H1 (cell line): ENCODE data around the gene SMLR1. TPM values are rescaled to one million over a fixed set of nuclear protein-coding genes. Genes with fewer than 3 reads are reported as not detected.

Experiments used
- CTCF ChIA-PET: fragments of 300-600 bp; sonication (Branson Sonifier 250); formaldehyde crosslinking; loops from one replicate; lab custom pipeline; 2021; ENCODE audit not compliant: partially characterized antibody; lab: Charles Lee
- POLR2A ChIA-PET: fragments of 300-600 bp; sonication (Branson Sonifier 250); formaldehyde crosslinking; loops from one replicate; lab custom pipeline; 2021; ENCODE audit warnings: inconsistent platforms; ENCODE audit not compliant: partially characterized antibody; lab: Charles Lee
- DNase-seq, 2 experiments: peaks; one replicate each; pipeline versions ENCODE4 v3.0.0 to v3.0.0-alpha.2; 2010 to 2022; ENCODE audit warnings: low spot score in 2 of 2, low read depth in 1 of 2, mixed read lengths in 1 of 2
- FAIRE-seq: peaks from 2 replicates; lab custom pipeline; 2011; peaks lifted over from hg19 to GRCh38; lab: Jason Lieb, UNC
- H2AFZ ChIP-seq: 2 replicates; pipeline ENCODE4 v1.8.1; 2012; ENCODE audit warnings: low read length, inconsistent platforms
- H2AK5ac ChIP-seq: 2 replicates; pipeline ENCODE4 v1.6.1; 2013; ENCODE audit warnings: low read depth, low read length
- H2BK120ac ChIP-seq: replicated peaks from 2 replicates; pipeline ENCODE3; 2013; ENCODE audit warnings: low read depth, low read length, inconsistent platforms
- H2BK12ac ChIP-seq: 2 replicates; pipeline ENCODE4 v1.6.1; 2013; ENCODE audit warnings: low read depth, low read length
- H2BK15ac ChIP-seq: 2 replicates; pipeline ENCODE4 v1.6.1; 2013; ENCODE audit warnings: low read length
- H2BK20ac ChIP-seq: 2 replicates; pipeline ENCODE4 v1.6.1; 2013; ENCODE audit warnings: low read length
- H2BK5ac ChIP-seq: 2 replicates; pipeline ENCODE4 v1.6.1; 2013; ENCODE audit warnings: low read depth, low read length
- H3K14ac ChIP-seq: 2 replicates; pipeline ENCODE4 v1.6.1; 2013; ENCODE audit warnings: inconsistent platforms; ENCODE audit not compliant: insufficient read length
- H3K18ac ChIP-seq: 2 replicates; pipeline ENCODE4 v1.6.1; 2013; ENCODE audit warnings: low read length; ENCODE audit errors: extremely low read depth
- H3K23ac ChIP-seq: 2 replicates; pipeline ENCODE4 v1.6.1; 2013; ENCODE audit warnings: inconsistent platforms; ENCODE audit not compliant: insufficient read length
- H3K23me2 ChIP-seq: 2 replicates; pipeline ENCODE4 v1.6.1; 2013; ENCODE audit warnings: low read depth, low read length
- H3K27ac ChIP-seq: 2 replicates; pipeline ENCODE4 v1.6.1; 2011; ENCODE audit warnings: low read depth, low read length, inconsistent platforms
- H3K27me3 ChIP-seq, 4 experiments: replicated peaks in 1 of 4; 1 replicate in 1 of 4; 2 replicates in 3 of 4; pipeline versions ENCODE4 v1.6.1 to v1.8.1; 2011 to 2013; ENCODE audit warnings: low read length in 3 of 4, mild to moderate bottlenecking in 3 of 4, inconsistent platforms in 2 of 4, mixed read lengths in 2 of 4, moderate library complexity in 1 of 4; ENCODE audit not compliant: control insufficient read depth in 3 of 4, insufficient read depth in 3 of 4; ENCODE audit errors: extremely low read depth in 1 of 4
- H3K36me3 ChIP-seq, 4 experiments: 2 replicates each; pipeline versions ENCODE4 v1.6.1 to v1.8.1; 2011 to 2013; ENCODE audit warnings: mild to moderate bottlenecking in 4 of 4, low read length in 3 of 4, moderate library complexity in 2 of 4, control low read depth in 1 of 4, inconsistent platforms in 1 of 4; ENCODE audit not compliant: insufficient read depth in 4 of 4, control insufficient read depth in 2 of 4
- H3K4ac ChIP-seq: replicated peaks from 2 replicates; pipeline ENCODE3; 2013; ENCODE audit warnings: low read length, low read depth, mixed read lengths, inconsistent platforms; ENCODE audit not compliant: insufficient read length
- H3K4me1 ChIP-seq, 4 experiments: replicated peaks in 1 of 4; 1 replicate in 1 of 4; 2 replicates in 3 of 4; pipeline versions ENCODE4 v1.6.1 to v1.8.1; 2011 to 2013; ENCODE audit warnings: low read length in 3 of 4, inconsistent platforms in 2 of 4, mixed read lengths in 1 of 4; ENCODE audit not compliant: insufficient read depth in 4 of 4, control insufficient read depth in 3 of 4
- H3K4me2 ChIP-seq, 2 experiments: 2 replicates each; pipeline versions ENCODE4 v1.6.1 to v1.8.1; 2011 to 2013; ENCODE audit warnings: low read depth in 2 of 2, low read length in 2 of 2, control low read depth in 1 of 2, inconsistent platforms in 1 of 2, mild to moderate bottlenecking in 1 of 2; ENCODE audit not compliant: insufficient read depth in 1 of 2
- H3K4me3 ChIP-seq, 4 experiments: fragments of 200-600, 300-600 bp in 1 of 4; sonication (generic), shearing (Covaris generic), sonication (Bioruptor Twin) in 1 of 4; 2 replicates each; pipeline versions ENCODE4 v1.5.1 to v1.8.1; 2011 to 2016; ENCODE audit warnings: low read length in 4 of 4, low read depth in 3 of 4, control low read depth in 2 of 4, inconsistent platforms in 2 of 4, mild to moderate bottlenecking in 2 of 4, mixed read lengths in 1 of 4, moderate library complexity in 1 of 4; ENCODE audit not compliant: insufficient read depth in 2 of 4; ENCODE audit errors: extremely low read depth in 1 of 4
- H3K56ac ChIP-seq: replicated peaks from 2 replicates; pipeline ENCODE3; 2013; ENCODE audit warnings: low read depth, mild to moderate bottlenecking, mixed read lengths, low read length, inconsistent platforms; ENCODE audit not compliant: insufficient read length
- H3K79me1 ChIP-seq: 2 replicates; pipeline ENCODE4 v1.6.1; 2013; ENCODE audit warnings: low read depth, low read length, control low read depth
- H3K79me2 ChIP-seq, 2 experiments: 2 replicates each; pipeline versions ENCODE4 v1.6.1 to v1.8.1; 2012 to 2013; ENCODE audit warnings: low read length in 2 of 2, mild to moderate bottlenecking in 2 of 2, inconsistent platforms in 1 of 2; ENCODE audit not compliant: insufficient read depth in 2 of 2, control insufficient read depth in 1 of 2
- H3K9ac ChIP-seq, 4 experiments: replicated peaks in 1 of 4; 1 replicate in 1 of 4; 2 replicates in 3 of 4; pipeline versions ENCODE4 v1.6.1 to v1.8.1; 2011 to 2013; ENCODE audit warnings: low read depth in 3 of 4, low read length in 3 of 4, control low read depth in 2 of 4, mild to moderate bottlenecking in 2 of 4, moderate library complexity in 2 of 4, inconsistent platforms in 1 of 4; ENCODE audit errors: extremely low read depth in 1 of 4
- H3K9me3 ChIP-seq, 2 experiments: 2 replicates each; pipeline versions ENCODE4 v1.6.1 to v1.8.1; 2012 to 2013; ENCODE audit warnings: mild to moderate bottlenecking in 2 of 2, moderate library complexity in 2 of 2, control low read depth in 1 of 2, inconsistent platforms in 1 of 2, low read depth in 1 of 2, low read length in 1 of 2, mixed read lengths in 1 of 2; ENCODE audit not compliant: insufficient read depth in 2 of 2
- H4K20me1 ChIP-seq, 2 experiments: replicated peaks in 1 of 2; 2 replicates each; pipeline versions ENCODE3 to v1.8.1; 2011 to 2013; ENCODE audit warnings: inconsistent platforms in 2 of 2, low read length in 2 of 2, mild to moderate bottlenecking in 1 of 2; ENCODE audit not compliant: insufficient read depth in 2 of 2, control insufficient read depth in 1 of 2
- H4K5ac ChIP-seq: 2 replicates; pipeline ENCODE4 v1.6.1; 2013; ENCODE audit warnings: low read length, low read depth, mixed read lengths, inconsistent platforms; ENCODE audit not compliant: insufficient read length
- H4K8ac ChIP-seq: 2 replicates; pipeline ENCODE4 v1.8.0; 2013; ENCODE audit warnings: mild to moderate bottlenecking, moderate library complexity, low read length, inconsistent platforms; ENCODE audit not compliant: insufficient read depth; ENCODE audit errors: extremely low read depth
- H4K91ac ChIP-seq: replicated peaks from 2 replicates; pipeline ENCODE3; 2013; ENCODE audit warnings: low read length, mixed read lengths, inconsistent platforms; ENCODE audit not compliant: insufficient read length
- ATF2 ChIP-seq: IDR thresholded peaks from 2 replicates; pipeline ENCODE4 v1.6.1; 2012; ENCODE audit warnings: low read length, inconsistent platforms
- BCL11A ChIP-seq, 2 experiments: IDR thresholded peaks; one replicate each; pipeline ENCODE4 v1.6.1; 2011; ENCODE audit warnings: low read depth in 2 of 2, low read length in 2 of 2, mild to moderate bottlenecking in 2 of 2
- BRCA1 ChIP-seq: IDR thresholded peaks from 2 replicates; pipeline ENCODE4 v1.6.1; 2012; ENCODE audit warnings: low read depth, low read length, improper control_type of control experiment
- CBX5 ChIP-seq: fragments of 300-800, 300-1000 bp; sonication (generic); IDR thresholded peaks from 2 replicates; pipeline ENCODE4 v1.7.1; 2016; ENCODE audit warnings: antibody characterized with exemption, low read length, low read depth
- CHD2 ChIP-seq: IDR thresholded peaks from 2 replicates; pipeline ENCODE4 v1.6.1; 2012; ENCODE audit warnings: low read length, improper control_type of control experiment
- GTF2F1 ChIP-seq: IDR thresholded peaks from 2 replicates; pipeline ENCODE4 v1.6.1; 2012; ENCODE audit warnings: low read depth, low read length, improper control_type of control experiment, borderline replicate concordance
- HDAC2 ChIP-seq, 2 experiments: fragments of 300-600 bp in 1 of 2; sonication (generic) in 1 of 2; IDR thresholded peaks; 2 replicates each; pipeline ENCODE4 v1.6.1; 2011 to 2012; ENCODE audit warnings: low read depth in 2 of 2, low read length in 2 of 2, mild to moderate bottlenecking in 2 of 2, moderate library complexity in 2 of 2, borderline replicate concordance in 1 of 2, inconsistent platforms in 1 of 2
- JUND ChIP-seq: IDR thresholded peaks from 2 replicates; pipeline ENCODE4 v1.6.1; 2011; ENCODE audit warnings: mild to moderate bottlenecking, improper control_type of control experiment, low read length
- NRF1 ChIP-seq: IDR thresholded peaks from 2 replicates; pipeline ENCODE4 v1.6.1; 2011; ENCODE audit warnings: mild to moderate bottlenecking, low read depth, low read length, improper control_type of control experiment
- SP1 ChIP-seq: IDR thresholded peaks from 2 replicates; pipeline ENCODE4 v1.6.1; 2011; ENCODE audit warnings: low read depth, low read length
- TAF7 ChIP-seq: optimal IDR thresholded peaks from 2 replicates; pipeline ENCODE3; 2011; ENCODE audit warnings: low read depth, mild to moderate bottlenecking, inconsistent platforms, low read length, moderate library complexity, borderline replicate concordance
- TCF12 ChIP-seq: IDR thresholded peaks from 2 replicates; pipeline ENCODE4 v1.6.1; 2011; ENCODE audit warnings: low read depth, mild to moderate bottlenecking, low read length
- YY1 ChIP-seq: IDR thresholded peaks from 2 replicates; pipeline ENCODE4 v1.6.1; 2011; ENCODE audit warnings: low read depth, mild to moderate bottlenecking, low read length
- WGBS, 2 experiments: shearing (Covaris generic) in 1 of 2; methylation state at CpG; one replicate each; pipeline versions ENCODE4 v1.1.6 to v1.1.7; 2013 to 2015; ENCODE audit warnings: low lambda C conversion rate in 2 of 2, mixed read lengths in 2 of 2, inconsistent platforms in 1 of 2, low coverage in 1 of 2, missing lambda C conversion rate in 1 of 2; ENCODE audit not compliant: insufficient replicate concordance in 2 of 2, insufficient coverage in 1 of 2, insufficient read length in 1 of 2; ENCODE audit errors: extremely low coverage in 1 of 2, missing lambda C conversion rate in 1 of 2; 5-methylcytosine and 5-hydroxymethylcytosine counted together
- polyA plus RNA-seq, 7 experiments: library from polyadenylated mRNA; depleted of rRNA in 3 of 7; stranded (reverse) in 5 of 7; unstranded in 2 of 7; fragments of >200 nt in 5 of 7; fragments of 200-250 nt in 2 of 7; gene quantifications; 1 replicate in 5 of 7; 2 replicates in 1 of 7; 4 replicates in 1 of 7; pipeline versions ENCODE4 v1.2.1 to v1.2.3, GENCODE V29; 2011 to 2013; ENCODE audit warnings: missing spikeins in 2 of 7, mixed read lengths in 2 of 7
- total RNA-seq: library from RNA; stranded (reverse); fragmentation: NEBNext Ultra II Directional; extraction: Animal tissue kit (Norgen Biotek cat#: 25700); gene quantifications from 2 replicates; pipeline ENCODE4 v1.2.1, GENCODE V29; 2021

The SMLR1 gene
- total and polyA plus RNA-seq, 2 of the 8 experiments (the other 6 are each of a cell fraction or from before 2014, with no cell fraction given): not detected

GRCh38 chr6:130829333-130829910 is 2.2 kb downstream of the SMLR1 start:
- no peak overlapping the region for H2BK120ac ChIP-seq
- H4K5ac ChIP-seq: no peak overlapping the region
- DNase-seq (no peak), FAIRE-seq (no peak)
- H3K4me1 ChIP-seq: peaks cover 0 to 8% (median 3%) of the 10 kb centered on the region in 4 experiments; a peak in 4 of 7 replicates
- CTCF ChIA-PET: interaction anchor here (1.9 kb wide), 1 partner anchor 18 kb away, joined by 8 read pairs; no protein-coding TSS in a partner anchor
- POLR2A ChIA-PET: no interaction called here
- H3K79me1 ChIP-seq: no peaks in the 10 kb centered on the region
- H4K8ac ChIP-seq: no peak overlapping the region
- no peak overlapping the region for H3K56ac ChIP-seq
- H3K27ac ChIP-seq: no peak overlapping the region
- H2BK15ac ChIP-seq: no peak overlapping the region
- no peak overlapping the region for H2BK20ac ChIP-seq
- H2AFZ ChIP-seq: no peak overlapping the region
- no peak overlapping the region for H3K4ac ChIP-seq
- no peak overlapping the region for H4K91ac ChIP-seq
- no peak overlapping the region for H3K4me2 ChIP-seq
- no peak overlapping the region for H3K18ac ChIP-seq
- H4K20me1 ChIP-seq: no peaks in the 10 kb centered on the region
- H3K36me3 ChIP-seq: no peaks in the 10 kb centered on the region
- H3K23me2 ChIP-seq: no peaks in the 10 kb centered on the region
- no peaks in the 10 kb centered on the region for H3K9me3 ChIP-seq
- H3K23ac ChIP-seq: no peak overlapping the region
- 79% methylated on average over 4 of the region's 4 CpGs; no CpG with 5 or more reads in 1 of the 2 experiments for WGBS, 2 experiments
- no peak overlapping the region for H2BK12ac ChIP-seq
- no peaks in the 10 kb centered on the region for H3K27me3 ChIP-seq
- H3K9ac ChIP-seq: no peak overlapping the region
- H3K79me2 ChIP-seq: no peaks in the 10 kb centered on the region
- H3K4me3 ChIP-seq: no peak overlapping the region
- no peak overlapping the region for H2AK5ac ChIP-seq
- no peak overlapping the region for H2BK5ac ChIP-seq
- H3K14ac ChIP-seq: no peak overlapping the region
- TF ChIP-seq HDAC2 (IDR thresholded peaks at IDR 0.05; ENCODE audit: borderline replicate concordance in 1 of 2, low read depth in 2 of 2, low read length in 2 of 2) (no peak), JUND (no peak), BCL11A (IDR thresholded peaks at IDR 0.05; ENCODE audit: low read depth in 2 of 2, low read length in 2 of 2) (no peak), SP1 (no peak), TAF7 (no peak), YY1 (no peak), CBX5 (no peak), NRF1 (no peak), TCF12 (no peak), ATF2 (no peak), CHD2 (no peak), BRCA1 (no peak), GTF2F1 (no peak)
